Caco-2 (cell line): ENCODE results near the gene PDCD1LG2. TPM values are rescaled to one million over a fixed set of nuclear protein-coding genes. Genes with fewer than 3 reads are reported as not detected.

ENCODE experiments used
- BruUV-seq: library from RNA; stranded (reverse); fragments of 400-500 nt; replicated peaks from 2 replicates; lab custom pipeline; 2021; lab: Mats Ljungman, UMichigan
- CTCF ChIA-PET: fragments of 300-600 bp; sonication (Branson Sonifier 250); formaldehyde crosslinking; loops from one replicate; lab custom pipeline; 2022; ENCODE audit warnings: antibody characterized with exemption; lab: Charles Lee
- POLR2A ChIA-PET: fragments of 300-600 bp; sonication (Branson Sonifier 250); formaldehyde crosslinking; loops from one replicate; lab custom pipeline; 2022; ENCODE audit warnings: antibody characterized with exemption; lab: Charles Lee
- DNase-seq, 2 experiments: peaks; one replicate each; pipeline versions ENCODE4 v3.0.0 to v3.0.0-alpha.2; 2020 to 2022
- H3K27me3 ChIP-seq: replicated peaks from 2 replicates; pipeline ENCODE4 v1.6.0; 2011; ENCODE audit warnings: low read length; ENCODE audit not compliant: control insufficient read depth, insufficient read depth
- H3K36me3 ChIP-seq: 2 replicates; pipeline ENCODE4 v1.5.1; 2011; ENCODE audit warnings: low read length; ENCODE audit not compliant: control insufficient read depth, insufficient read depth
- H3K4me1 ChIP-seq: fragments of 250-450 bp; sonication (Bioruptor Pico); 2 replicates; pipeline ENCODE4 v1.5.1; 2020; ENCODE audit warnings: mild to moderate bottlenecking
- H3K4me3 ChIP-seq: 2 replicates; pipeline ENCODE4 v1.5.1; 2011; ENCODE audit warnings: low read depth, mild to moderate bottlenecking, control low read depth, low read length
- H3K9me3 ChIP-seq: fragments of 250-450 bp; sonication (Bioruptor Pico); 2 replicates; pipeline ENCODE4 v1.5.1; 2020; ENCODE audit warnings: mild to moderate bottlenecking, moderate library complexity
- H3K27ac Mint-ChIP-seq: one replicate; pipeline ENCODE4 v1.8.0; 2022; ENCODE audit warnings: mixed read lengths; ENCODE audit not compliant: unreplicated experiment
- H3K27me3 Mint-ChIP-seq: one replicate; pipeline ENCODE4 v1.8.0; 2022; ENCODE audit warnings: mixed read lengths; ENCODE audit not compliant: insufficient read depth, unreplicated experiment
- H3K36me3 Mint-ChIP-seq: one replicate; pipeline ENCODE4 v1.8.0; 2022; ENCODE audit warnings: mild to moderate bottlenecking, mixed read lengths; ENCODE audit not compliant: insufficient read depth, unreplicated experiment
- H3K4me1 Mint-ChIP-seq: one replicate; pipeline ENCODE4 v1.8.0; 2022; ENCODE audit warnings: low read depth, mixed read lengths; ENCODE audit not compliant: unreplicated experiment
- H3K4me3 Mint-ChIP-seq: one replicate; pipeline ENCODE4 v1.8.0; 2022; ENCODE audit warnings: mild to moderate bottlenecking, moderate library complexity, mixed read lengths; ENCODE audit not compliant: unreplicated experiment
- H3K9me3 Mint-ChIP-seq: one replicate; pipeline ENCODE4 v1.8.0; 2022; ENCODE audit warnings: mixed read lengths; ENCODE audit not compliant: unreplicated experiment
- CTCF ChIP-seq, 2 experiments: fragments of 200-600 bp in 1 of 2; IDR thresholded peaks; 1 replicate in 1 of 2; 2 replicates in 1 of 2; pipeline versions ENCODE4 v1.5.1 to v1.8.0; 2011 to 2022; ENCODE audit warnings: antibody characterized with exemption in 1 of 2, control low read depth in 1 of 2, inconsistent platforms in 1 of 2, low read depth in 1 of 2, low read length in 1 of 2, mild to moderate bottlenecking in 1 of 2, moderate library complexity in 1 of 2; ENCODE audit not compliant: insufficient read depth in 1 of 2, severe bottlenecking in 1 of 2, unreplicated experiment in 1 of 2
- intact Hi-C: fragments of 100-400 bp; cut with micrococcal nuclease; formaldehyde crosslinking; loops from one replicate; pipeline ENCODE4 v1.10.0; 2022; ENCODE audit not compliant: unreplicated experiment
- total RNA-seq: library from RNA; stranded (reverse); gene quantifications from 2 replicates; pipeline ENCODE4 v1.2.3, GENCODE V29; 2022

PDCD1LG2 gene
- total RNA-seq, 1 experiment from 2014 or later: not detected

- no peaks in the 10 kb centered on the region for H3K36me3 ChIP-seq
- TF ChIP-seq CTCF (IDR thresholded peaks at IDR 0.05; ENCODE audit: insufficient read depth in 1 of 2, low read depth in 1 of 2, low read length in 1 of 2, severe bottlenecking in 1 of 2, unreplicated experiment in 1 of 2): no peak
- POLR2A ChIA-PET: no interaction called here
- BruUV-seq: no TSS peak
- DNase-seq: no peak
- H3K4me1 ChIP-seq: no peaks in the 10 kb centered on the region
- H3K9me3 ChIP-seq: no peaks in the 10 kb centered on the region
- no peaks in the 10 kb centered on the region for H3K27me3 ChIP-seq
- H3K36me3 Mint-ChIP-seq: no peaks in the 10 kb centered on the region
- no peaks in the 10 kb centered on the region for H3K4me1 Mint-ChIP-seq
- no peaks in the 10 kb centered on the region for H3K9me3 Mint-ChIP-seq
- CTCF ChIA-PET: no interaction called here
- H3K4me3 ChIP-seq: no peak overlapping the region
- intact Hi-C loops: no loop called here
- H3K27ac Mint-ChIP-seq: no peak overlapping the region
- H3K27me3 Mint-ChIP-seq: peaks cover 7% of the 10 kb centered on the region
- no peak overlapping the region for H3K4me3 Mint-ChIP-seq
Measured at GRCh38 chr9:5543875-5544702, 33.8 kb downstream of the PDCD1LG2 start.

- Histone ChIP-seq H3K4me3 (no peak overlapping the region), H3K36me3 (no peaks in the 10 kb centered on the region), H3K9me3 (no peaks in the 10 kb centered on the region), H3K4me1 (no peaks in the 10 kb centered on the region), H3K27me3 (no peaks in the 10 kb centered on the region)
- Mint-ChIP-seq H3K4me1 (no peaks in the 10 kb centered on the region), H3K36me3 (no peaks in the 10 kb centered on the region), H3K27me3 (no peaks in the 10 kb centered on the region), H3K27ac (no peak overlapping the region), H3K9me3 (no peaks in the 10 kb centered on the region), H3K4me3 (no peak overlapping the region)
- intact Hi-C loops: no loop called here
- ChIA-PET CTCF (no interaction called here), POLR2A (no interaction called here)
- DNase-seq: no peak
- TF ChIP-seq CTCF (IDR thresholded peaks at IDR 0.05; ENCODE audit: insufficient read depth in 1 of 2, low read depth in 1 of 2, low read length in 1 of 2, severe bottlenecking in 1 of 2, unreplicated experiment in 1 of 2): no peak
- no TSS peak for BruUV-seq
Measured at GRCh38 chr9:5549658-5550650, 39.6 kb downstream of the PDCD1LG2 start.

GRCh38 chr9:5551368-5552150 lies 41.2 kb downstream of the PDCD1LG2 start:
- H3K27me3 Mint-ChIP-seq: no peaks in the 10 kb centered on the region
- Histone ChIP-seq H3K4me1 (no peaks in the 10 kb centered on the region), H3K4me3 (no peak overlapping the region), H3K36me3 (no peaks in the 10 kb centered on the region), H3K9me3 (no peaks in the 10 kb centered on the region), H3K27me3 (no peaks in the 10 kb centered on the region)
- no peaks in the 10 kb centered on the region for H3K36me3 Mint-ChIP-seq
- TF ChIP-seq CTCF (IDR thresholded peaks at IDR 0.05; ENCODE audit: insufficient read depth in 1 of 2, low read depth in 1 of 2, low read length in 1 of 2, severe bottlenecking in 1 of 2, unreplicated experiment in 1 of 2): no peak
- BruUV-seq: no TSS peak
- H3K4me3 Mint-ChIP-seq: no peak overlapping the region
- no peak for DNase-seq
- H3K4me1 Mint-ChIP-seq: no peaks in the 10 kb centered on the region
- no peaks in the 10 kb centered on the region for H3K9me3 Mint-ChIP-seq
- H3K27ac Mint-ChIP-seq: no peak overlapping the region
- intact Hi-C loops: no loop called here
- ChIA-PET CTCF (no interaction called here), POLR2A (no interaction called here)
